ENCODE data around the gene LTA4H.
"Not testable (repeated sequence)": the region's sequence is repeated elsewhere in the genome, so short reads cannot be mapped to it uniquely, and the experiment has no call there.

The LTA4H gene

DNA sequence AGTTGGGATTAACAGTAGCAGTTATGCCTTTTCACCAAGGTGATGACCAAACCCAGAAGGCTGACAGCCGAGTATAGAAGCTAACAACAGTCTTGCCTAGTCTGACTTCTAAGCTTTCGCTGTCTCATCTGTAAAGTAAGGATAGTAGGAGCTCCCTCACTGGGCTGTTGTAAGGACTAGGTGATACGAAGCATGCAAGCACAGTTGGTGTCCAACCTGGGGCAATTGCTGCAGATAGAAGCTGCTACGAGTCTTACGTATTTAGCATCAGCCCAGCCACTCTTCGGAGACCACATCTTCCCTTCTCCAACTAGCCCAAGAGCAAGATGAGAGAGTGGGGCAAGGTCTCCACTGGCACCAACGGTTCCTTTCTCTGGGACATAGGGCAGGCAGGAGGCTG is 45.3 kb downstream of the LTA4H start:
- DNase-seq (ENCODE audit: low read depth): no peak

DNA sequence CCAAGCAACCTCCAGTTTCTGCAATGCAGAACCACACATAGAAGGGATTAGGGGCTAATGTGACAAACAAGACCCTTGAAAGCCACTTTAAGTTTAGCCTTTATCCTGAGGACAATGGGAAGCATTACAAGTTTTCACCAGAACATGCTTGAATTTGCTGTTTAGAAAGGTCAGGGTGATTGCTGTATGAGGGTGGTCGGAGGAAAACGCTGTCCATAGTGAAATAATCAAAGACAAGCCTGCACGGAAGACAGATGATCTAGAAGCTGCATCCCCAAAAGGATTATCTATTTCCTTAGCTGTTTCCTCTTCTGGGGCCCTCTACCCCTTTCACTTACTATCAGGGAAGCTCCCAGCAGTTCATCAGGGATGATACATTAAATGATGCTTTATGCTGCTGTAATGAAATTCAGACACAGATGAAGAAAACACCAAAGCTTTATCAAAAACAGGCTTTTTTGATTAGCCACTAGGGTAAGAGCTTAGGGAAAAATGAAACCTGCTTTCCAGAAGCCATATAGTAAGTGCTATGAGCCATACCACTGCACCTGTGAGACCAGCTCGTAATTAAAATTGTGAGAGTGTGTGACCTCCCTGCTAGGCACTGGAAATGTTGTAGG is 45.8 kb downstream of the LTA4H start:
- DNase-seq (ENCODE audit: low read depth): no peak

GRCh38 chr12:95988506-95989275 is 46.7 kb downstream of the LTA4H start:
- no peak for DNase-seq (ENCODE audit: low read depth)

GRCh38 chr12:95986635-95987570 is 48.5 kb downstream of the LTA4H start:
- DNase-seq (ENCODE audit: low read depth): peak; percentile 59

DNA sequence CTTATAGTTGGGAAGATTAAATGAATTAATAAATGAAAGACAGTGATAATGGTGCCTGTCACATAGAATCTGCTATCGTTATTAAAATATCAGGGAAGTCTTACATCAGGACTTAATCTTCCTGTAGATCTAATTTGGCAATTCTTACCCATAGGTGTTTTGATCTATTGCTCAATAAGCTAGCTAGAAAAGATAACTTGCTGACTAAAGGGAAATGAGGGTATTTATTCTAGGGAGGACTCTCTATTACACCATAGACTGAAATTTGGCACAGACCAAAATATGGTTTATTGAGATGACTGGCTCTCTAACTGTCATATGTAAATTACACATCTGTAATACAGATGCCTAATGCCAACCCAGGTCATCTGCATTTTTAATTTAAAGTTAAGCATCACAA is 50.7 kb downstream of the LTA4H start:
- DNase-seq (ENCODE audit: low read depth): no peak

GRCh38 chr12:95982602-95983001 is 52.8 kb downstream of the LTA4H start:
- DNase-seq (ENCODE audit: low read depth): no peak

GRCh38 chr12:95980437-95980836 is 55.0 kb downstream of the LTA4H start:
- no peak for DNase-seq (ENCODE audit: low read depth)

GRCh38 chr12:95978774-95979173 is 56.6 kb downstream of the LTA4H start:
- DNase-seq (ENCODE audit: low read depth): no peak

DNA sequence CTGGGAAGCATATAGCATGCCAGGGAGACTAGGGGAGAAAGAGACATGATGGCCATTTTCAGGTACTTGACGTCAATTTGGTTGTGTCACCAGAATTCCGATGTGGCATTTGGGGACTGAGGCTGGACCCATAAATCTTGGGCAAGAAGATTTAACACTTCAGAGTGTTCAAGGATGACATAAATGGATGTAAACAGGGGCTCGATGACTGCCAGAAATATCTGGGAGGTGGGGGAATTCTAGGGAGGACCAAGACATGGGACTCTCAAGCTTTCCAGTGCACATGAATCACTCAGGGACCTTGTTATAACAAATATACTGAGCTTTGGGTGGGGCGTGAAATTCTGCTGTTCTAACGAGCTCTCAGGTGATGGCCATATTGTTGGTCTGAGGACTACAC is 57.0 kb downstream of the LTA4H start:
- DNase-seq (ENCODE audit: low read depth): no peak

GRCh38 chr12:95977764-95978305 is 57.6 kb downstream of the LTA4H start:
- DNase-seq (ENCODE audit: low read depth): no peak

DNA sequence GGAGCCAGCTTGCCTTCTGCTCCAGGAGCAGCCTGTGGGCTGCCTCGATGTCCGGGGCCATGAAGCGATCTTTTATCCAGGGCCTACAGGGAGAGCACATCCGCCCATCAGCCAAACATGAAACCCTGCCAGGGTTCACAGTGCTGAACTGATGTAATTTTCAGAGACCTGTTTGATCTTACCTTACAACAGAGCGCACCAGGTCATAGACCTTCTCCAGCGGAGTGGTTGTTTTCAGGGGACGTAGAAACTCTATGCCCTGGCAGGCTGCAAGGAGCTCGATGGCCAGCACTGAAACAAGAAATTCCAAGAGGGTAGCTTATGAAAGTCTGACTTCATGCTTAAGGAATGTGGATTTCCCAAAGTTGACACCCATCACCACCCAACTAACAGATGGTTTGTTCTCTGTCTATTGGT is 59.0 kb downstream of the LTA4H start:
- DNase-seq (ENCODE audit: low read depth): peak; percentile 10

DNA sequence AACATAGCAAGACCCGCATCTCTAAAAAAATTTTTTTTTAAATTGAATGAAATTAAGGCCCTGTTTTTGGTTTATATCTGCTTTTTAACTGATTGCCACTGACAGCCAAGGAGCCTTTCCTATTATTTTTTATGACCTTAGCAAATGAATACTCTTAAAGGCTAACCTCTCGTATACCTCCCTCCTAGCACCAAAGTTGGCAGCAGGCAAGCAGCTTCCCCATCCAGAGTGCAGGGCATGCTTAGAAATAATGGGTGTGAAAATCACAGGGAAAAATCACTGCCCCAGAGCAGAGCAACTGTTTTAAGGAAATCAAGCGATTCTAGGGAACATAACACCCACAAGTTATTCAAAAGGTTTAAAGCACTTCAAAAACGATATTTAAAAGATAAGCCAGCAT is 59.9 kb downstream of the LTA4H start:
- no peak for DNase-seq (ENCODE audit: low read depth)

DNA sequence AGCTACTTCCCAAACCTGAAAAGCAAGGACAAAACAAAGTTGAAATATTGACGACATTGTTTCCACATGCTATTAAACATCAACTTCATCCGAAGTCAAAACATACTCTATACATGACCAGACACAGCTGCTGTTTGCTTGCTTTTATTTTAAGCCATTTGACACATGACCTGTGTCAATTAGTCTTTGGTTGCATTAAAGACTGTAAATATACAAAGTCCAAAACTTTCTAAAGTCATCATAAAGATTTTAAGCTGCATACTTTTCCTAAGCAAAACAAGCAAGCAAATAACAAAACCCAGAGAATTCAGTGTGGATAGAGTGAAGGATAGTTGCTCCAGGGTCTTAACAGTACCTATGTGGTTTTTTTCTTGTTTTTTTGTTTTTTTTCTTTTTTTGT is 61.0 kb downstream of the LTA4H start:
- no peak for DNase-seq (ENCODE audit: low read depth)

- no peak for DNase-seq (ENCODE audit: low read depth)
Measured at GRCh38 chr12:95972832-95973456, 62.4 kb downstream of the LTA4H start.

GRCh38 chr12:95970905-95971304 is 64.5 kb downstream of the LTA4H start:
- DNase-seq (ENCODE audit: low read depth): no peak

DNA sequence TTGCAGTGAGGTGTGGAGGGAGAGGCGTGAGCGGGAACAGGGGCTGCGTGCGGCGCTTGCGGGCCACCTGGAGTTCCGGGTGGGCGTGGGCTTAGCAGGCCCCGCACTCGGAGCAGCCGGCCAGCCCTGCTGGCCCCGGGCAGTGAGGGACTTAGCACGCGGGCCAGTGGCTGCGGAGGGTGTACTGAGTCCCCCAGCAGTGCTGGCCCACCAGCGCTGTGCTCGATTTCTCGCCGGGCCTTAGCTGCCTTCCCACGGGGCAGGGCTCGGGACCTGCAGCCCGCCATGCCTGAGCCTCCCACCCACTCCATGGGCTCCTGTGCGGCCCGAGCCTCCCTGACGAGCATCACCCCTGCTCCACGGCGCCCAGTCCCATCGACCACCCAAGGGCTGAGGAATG is 66.3 kb downstream of the LTA4H start:
- not testable (repeated sequence) for DNase-seq (ENCODE audit: low read depth)

DNA sequence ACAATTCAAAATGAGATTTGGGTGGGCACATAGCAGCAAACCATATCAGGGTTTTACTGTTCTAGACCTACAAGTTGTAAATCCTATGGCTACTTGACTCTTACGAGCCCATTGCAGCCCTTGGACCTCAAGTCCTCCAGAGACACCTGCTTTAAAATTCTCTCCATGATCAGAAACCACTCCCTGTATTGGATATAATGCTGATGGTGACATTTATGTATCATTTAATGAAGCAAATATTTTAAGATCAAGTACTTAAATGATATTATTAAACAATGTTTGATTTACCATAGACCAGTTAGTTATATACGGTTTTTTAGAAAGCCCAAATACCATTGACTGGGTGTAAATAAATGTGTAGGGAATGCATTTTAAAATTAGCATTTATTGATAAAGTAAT is 68.1 kb downstream of the LTA4H start:
- no peak for DNase-seq (ENCODE audit: low read depth)

GRCh38 chr12:95966287-95966870 is 69.0 kb downstream of the LTA4H start:
- no peak for DNase-seq (ENCODE audit: low read depth)

- no peak for DNase-seq (ENCODE audit: low read depth)
Measured at GRCh38 chr12:95963096-95963495, 72.3 kb downstream of the LTA4H start.

- no peak for DNase-seq (ENCODE audit: low read depth)
Measured at GRCh38 chr12:95962222-95962621, 73.2 kb downstream of the LTA4H start.

DNA sequence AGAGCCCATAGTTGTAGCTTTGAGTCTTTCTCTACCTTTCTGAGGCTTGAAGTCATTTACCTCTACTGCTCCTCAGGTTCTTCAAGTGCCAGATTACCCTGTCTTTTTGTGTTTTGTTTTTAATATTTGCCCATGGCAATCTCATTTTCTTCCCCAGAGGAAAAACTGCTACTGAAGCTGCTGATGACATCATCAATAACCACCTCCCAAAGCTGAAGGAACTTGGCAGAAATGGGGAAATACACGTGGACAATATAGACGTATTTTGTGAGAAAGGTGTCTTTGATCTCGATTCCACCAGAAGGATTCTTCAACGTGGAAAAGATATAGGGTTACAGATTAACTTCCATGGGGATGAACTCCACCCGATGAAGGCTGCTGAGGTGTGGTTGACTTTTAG is 75.1 kb downstream of the LTA4H start:
- DNase-seq (ENCODE audit: low read depth): no peak

DNA sequence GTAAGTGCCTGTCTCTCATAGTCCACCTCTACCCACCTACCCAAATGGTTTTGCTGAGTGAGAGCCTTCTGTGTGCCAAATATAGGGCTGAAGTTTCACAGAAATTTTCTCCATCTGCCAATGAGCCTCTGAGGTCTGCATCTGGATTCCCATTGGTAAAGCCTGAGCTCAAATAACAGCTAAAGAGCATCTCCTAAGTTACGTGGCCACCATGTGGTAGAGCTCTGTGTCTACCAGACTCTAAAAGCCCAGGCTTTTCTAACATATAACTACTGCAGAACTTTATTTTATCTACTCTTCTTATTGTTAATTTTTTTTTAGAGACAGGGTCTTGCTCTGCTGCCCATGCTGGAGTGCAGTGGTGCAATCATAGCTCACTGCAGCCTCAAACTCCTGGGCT is 76.3 kb downstream of the LTA4H start:
- no peak for DNase-seq (ENCODE audit: low read depth)

All from fibroblast of gingiva (primary cell).